HepG2 (cell line): ENCODE results near the gene RPP14. TPM values are rescaled to one million over a fixed set of nuclear protein-coding genes. Genes with fewer than 3 reads are reported as not detected.

Source experiments
- ATAC-seq: fragments of 200-7000 bp; cut with Tn5 transposase; 3 replicates; pipeline ENCODE4 v1.9.1; 2020; ENCODE audit warnings: mild to moderate bottlenecking, moderate library complexity
- BruUV-seq: library from RNA; stranded (reverse); fragments of 400-500 nt; replicated peaks from 2 replicates; lab custom pipeline; 2021; lab: Mats Ljungman, UMichigan
- CTCF ChIA-PET: fragments of 300-600 bp; formaldehyde crosslinking; extraction: SDS; loops from one replicate; lab custom pipeline; 2021; ENCODE audit warnings: low total read pairs, inconsistent platforms, low intra/inter-chr PET ratio; lab: Yijun Ruan, JAX
- POLR2A ChIA-PET: fragments of 350-600 bp; sonication (Branson Sonifier 250); formaldehyde crosslinking; loops from one replicate; lab custom pipeline; 2020; ENCODE audit warnings: antibody characterized with exemption, inconsistent platforms; lab: Yijun Ruan, JAX
- DNase-seq: peaks from one replicate; pipeline ENCODE4 v3.0.0-alpha.2; 2015; ENCODE audit warnings: low spot score
- FAIRE-seq: peaks from 3 replicates; lab custom pipeline; 2011; peaks lifted over from hg19 to GRCh38; lab: Jason Lieb, UNC
- H2AFZ ChIP-seq: one replicate; pipeline ENCODE4 v1.6.1; 2011; ENCODE audit warnings: low read length, inconsistent platforms
- H3K27ac ChIP-seq: fragments of 300-600 bp; 3 replicates; pipeline ENCODE4 v1.8.0; 2011; ENCODE audit warnings: mixed run types, mild to moderate bottlenecking, mixed read lengths, low read length, inconsistent platforms; ENCODE audit not compliant: insufficient read depth; ENCODE audit errors: extremely low read length
- H3K27me3 ChIP-seq, 2 experiments: fragments of 200-600 bp in 1 of 2; 2 replicates in 1 of 2; 3 replicates in 1 of 2; pipeline versions ENCODE4 v1.6.0 to v1.8.0; 2011; ENCODE audit warnings: low read length in 2 of 2, mild to moderate bottlenecking in 2 of 2, moderate library complexity in 2 of 2, inconsistent platforms in 1 of 2; ENCODE audit not compliant: insufficient read depth in 2 of 2, control insufficient read depth in 1 of 2
- H3K36me3 ChIP-seq, 2 experiments: fragments of 200-600 bp in 1 of 2; replicated peaks in 1 of 2; 2 replicates in 1 of 2; 3 replicates in 1 of 2; pipeline versions ENCODE4 v1.5.1 to v1.8.0; 2011; ENCODE audit warnings: low read length in 2 of 2, inconsistent platforms in 1 of 2; ENCODE audit not compliant: insufficient read depth in 2 of 2, control insufficient read depth in 1 of 2
- H3K4me1 ChIP-seq: 2 replicates; pipeline ENCODE4 v1.5.1; 2012; ENCODE audit warnings: low read length, inconsistent platforms; ENCODE audit not compliant: insufficient read depth
- H3K4me2 ChIP-seq: 2 replicates; pipeline ENCODE4 v1.6.0; 2011; ENCODE audit warnings: low read depth, low read length, inconsistent platforms
- H3K4me3 ChIP-seq, 3 experiments: fragments of 200-600 bp in 1 of 3; sonication (generic), shearing (Covaris generic) in 1 of 3; replicated peaks in 1 of 3; 2 replicates each; pipeline ENCODE4 v1.5.1; 2011 to 2016; ENCODE audit warnings: low read length in 3 of 3, inconsistent platforms in 2 of 3, low read depth in 2 of 3, mild to moderate bottlenecking in 2 of 3, control low read depth in 1 of 3, mixed read lengths in 1 of 3; ENCODE audit not compliant: insufficient read depth in 1 of 3
- H3K79me2 ChIP-seq: one replicate; pipeline ENCODE4 v1.6.1; 2011; ENCODE audit warnings: low read length, inconsistent platforms; ENCODE audit not compliant: insufficient read depth
- H3K9ac ChIP-seq: 2 replicates; pipeline ENCODE4 v1.6.0; 2011; ENCODE audit warnings: mild to moderate bottlenecking, low read depth, low read length, inconsistent platforms; ENCODE audit not compliant: insufficient read depth
- H3K9me3 ChIP-seq: 2 replicates; pipeline ENCODE4 v1.5.1; 2012; ENCODE audit warnings: mild to moderate bottlenecking, low read length
- H4K20me1 ChIP-seq: 2 replicates; pipeline ENCODE4 v1.6.0; 2011; ENCODE audit warnings: inconsistent platforms, mild to moderate bottlenecking, low read length, moderate library complexity; ENCODE audit not compliant: insufficient read depth
- EEA1 ChIP-seq: sonication (generic); formaldehyde crosslinking; IDR thresholded peaks from 2 replicates; pipeline ENCODE4 v1.5.1; 2020; ENCODE audit warnings: mild to moderate bottlenecking, missing genetic modification reagents, borderline replicate concordance
- GATAD2A ChIP-seq: IDR thresholded peaks from 2 replicates; pipeline ENCODE4 v1.6.1; 2016
- MAFF ChIP-seq: IDR thresholded peaks from 2 replicates; pipeline ENCODE4 v1.6.1; 2011; ENCODE audit warnings: low read depth, low read length, improper control_type of control experiment
- NBN ChIP-seq: fragments of 450-650 bp; conservative IDR thresholded peaks from 2 replicates; pipeline ENCODE4 v1.6.1; 2017
- NFIB ChIP-seq: sonication (generic); formaldehyde crosslinking; IDR thresholded peaks from 2 replicates; pipeline ENCODE4 v1.9.0; 2021; ENCODE audit warnings: missing genetic modification reagents, mild to moderate bottlenecking, borderline replicate concordance
- NR2F6 ChIP-seq, 2 experiments: IDR thresholded peaks; 2 replicates each; pipeline ENCODE4 v1.6.1; 2016; ENCODE audit warnings: antibody characterized with exemption in 1 of 2, mild to moderate bottlenecking in 1 of 2
- SIN3B ChIP-seq: fragments of 150-350 bp; IDR thresholded peaks from 2 replicates; pipeline ENCODE4 v1.6.1; 2014; ENCODE audit warnings: low read length
- SMAD1 ChIP-seq: sonication (generic); formaldehyde crosslinking; IDR thresholded peaks from 2 replicates; pipeline ENCODE4 v1.4.0; 2020; ENCODE audit warnings: missing genetic modification reagents, low read depth, mild to moderate bottlenecking, borderline replicate concordance
- SMARCE1 ChIP-seq: fragments of 450-650 bp; IDR thresholded peaks from 2 replicates; pipeline ENCODE4 v1.6.1; 2017; ENCODE audit warnings: borderline replicate concordance
- SMYD3 ChIP-seq: sonication (generic); formaldehyde crosslinking; IDR thresholded peaks from 2 replicates; pipeline ENCODE4 v1.8.1; 2023; ENCODE audit warnings: mild to moderate bottlenecking, missing genetic modification reagents
- SOX5 ChIP-seq: IDR thresholded peaks from 2 replicates; pipeline ENCODE4 v1.6.1; 2016; ENCODE audit warnings: borderline replicate concordance
- SP5 ChIP-seq: IDR thresholded peaks from 2 replicates; pipeline ENCODE4 v1.6.1; 2016; ENCODE audit warnings: low read depth, borderline replicate concordance
- ZNF10 ChIP-seq: sonication (generic); formaldehyde crosslinking; IDR thresholded peaks from 2 replicates; pipeline ENCODE4 v1.4.0; 2020; ENCODE audit warnings: mild to moderate bottlenecking, low read depth, missing genetic modification reagents, borderline replicate concordance
- ZNF207 ChIP-seq: fragments of 450-650 bp; IDR thresholded peaks from 2 replicates; pipeline ENCODE4 v1.6.1; 2016; ENCODE audit warnings: antibody characterized with exemption, borderline replicate concordance
- WGBS: methylation state at CpG from one replicate; pipeline ENCODE4 v1.1.6; 2017; ENCODE audit warnings: low lambda C conversion rate; 5-methylcytosine and 5-hydroxymethylcytosine counted together
- in situ Hi-C: cut with HindIII; loops from 2 replicates; pipeline ENCODE4 v1.10.0; 2017; ENCODE audit warnings: low pct_unique_long_range_greater_than_20kb; ENCODE audit not compliant: extremely low pct_ligation_motif_present
- intact Hi-C: fragments of 100-400 bp; cut with micrococcal nuclease; formaldehyde crosslinking; loops from one replicate; pipeline ENCODE4 v1.10.0; 2022; ENCODE audit not compliant: unreplicated experiment
- polyA plus RNA-seq, 8 experiments: library from polyadenylated mRNA; depleted of rRNA in 3 of 8; stranded (reverse) in 7 of 8; unstranded in 1 of 8; fragments of >200 nt; fragmentation: Illumina TruSeq in 4 of 8; extraction: Trizol in 4 of 8; gene quantifications; 2 replicates each; pipeline versions ENCODE4 v1.2.1 to v1.2.3, GENCODE V29; 2011 to 2016; ENCODE audit warnings: low read depth in 4 of 8, missing spikeins in 1 of 8, mixed read lengths in 1 of 8; ENCODE audit not compliant: insufficient read depth in 1 of 8
- total RNA-seq, 5 experiments: library from RNA; depleted of rRNA; stranded (reverse); fragments of >200 nt; fragmentation: Illumina TruSeq; extraction: Trizol; gene quantifications; 2 replicates each; pipeline ENCODE4 v1.2.3, GENCODE V29; 2016; ENCODE audit warnings: low read depth in 1 of 5
- TF ChIP-seq, protein P1 (sequence below): IDR thresholded peaks from 2 replicates; pipeline ENCODE4 v1.6.1; 2016; ENCODE audit warnings: mild to moderate bottlenecking
- TF ChIP-seq, protein P2 (sequence below): sonication (generic); formaldehyde crosslinking; IDR thresholded peaks from 2 replicates; pipeline ENCODE4 v1.8.0; 2022; ENCODE audit warnings: mild to moderate bottlenecking, missing genetic modification reagents, moderate library complexity
- TF ChIP-seq, protein P3 (sequence below), 2 experiments: IDR thresholded peaks; 2 replicates each; pipeline ENCODE4 v1.6.1; 2011 to 2012; ENCODE audit warnings: low read length in 2 of 2, borderline replicate concordance in 1 of 2, low read depth in 1 of 2, mild to moderate bottlenecking in 1 of 2, moderate library complexity in 1 of 2
- TF ChIP-seq, protein P4 (sequence below): IDR thresholded peaks from 2 replicates; pipeline ENCODE4 v1.6.1; 2016; ENCODE audit warnings: low read depth

The RPP14 gene
- total and polyA plus RNA-seq, 2 of the 13 experiments (the other 11 are each of a cell fraction or from before 2014, with no cell fraction given) = 15.4 to 16.2 TPM

DNA sequence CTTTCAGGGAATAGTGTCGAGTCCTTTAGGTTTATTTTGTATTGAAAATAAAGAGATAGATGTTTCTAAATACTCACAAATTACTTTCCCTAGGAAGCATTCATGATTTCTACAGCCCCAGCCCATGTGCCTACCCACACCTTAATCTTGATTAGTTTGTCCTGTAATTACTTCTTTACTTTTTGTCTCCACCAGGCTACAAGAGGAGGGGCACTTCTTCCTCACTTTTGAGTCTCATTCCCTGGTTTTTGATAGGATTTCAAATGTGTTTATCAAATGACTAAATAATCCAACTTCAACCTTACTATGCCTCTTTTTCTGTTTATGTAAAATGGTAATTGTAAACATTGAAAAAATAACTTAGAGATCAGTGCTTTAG, 28.4 kb downstream of the RPP14 start:
- POLR2A ChIA-PET = interaction anchor here (1.0 to 2.7 kb wide), 4 partner anchors 9 to 28 kb away, joined by 4 to 15 read pairs (median 10); partner anchors contain the start of genes HTD2 and RPP14
- FAIRE-seq = no peak
- intact Hi-C loops = loop anchor here (10.0 kb wide), 1 partner anchor 200 kb away; the partner anchor contains the start of gene ACOX2

More for the DNA sequence above, 28.4 kb downstream of the RPP14 start:
- peaks cover 9% of the 10 kb centered on the region for H3K79me2 ChIP-seq
- H3K27ac ChIP-seq = peak overlapping the region; percentile 8
- ATAC-seq (no peak), DNase-seq (no peak)
- no peaks in the 10 kb centered on the region for H4K20me1 ChIP-seq
- H3K27me3 ChIP-seq = no peaks in the 10 kb centered on the region; a peak in 1 of 5 replicates
- in situ Hi-C loops = no loop called here
- H3K9ac ChIP-seq = no peak overlapping the region; the same call in 1 of the 2 replicates
- 84% methylated on average over 1 of the region's 1 CpG for WGBS
- TF ChIP-seq SP5 (CRISPR knock-in tag) (no peak), GATAD2A (CRISPR knock-in tag) (no peak), ZNF10 (CRISPR knock-in tag) (no peak), SMYD3 (CRISPR knock-in tag) (no peak), NBN (no peak), SMARCE1 (no peak), MAFF (no peak), SMAD1 (CRISPR knock-in tag) (no peak), EEA1 (CRISPR knock-in tag) (no peak), NR2F6 (IDR thresholded peaks at IDR 0.05) (no peak), NR2F6 (CRISPR knock-in tag; IDR thresholded peaks at IDR 0.05) (no peak), NFIB (CRISPR knock-in tag) (no peak), ZNF207 (no peak), SIN3B (no peak), SOX5 (CRISPR knock-in tag) (no peak)
- TF ChIP-seq, protein P1, sequence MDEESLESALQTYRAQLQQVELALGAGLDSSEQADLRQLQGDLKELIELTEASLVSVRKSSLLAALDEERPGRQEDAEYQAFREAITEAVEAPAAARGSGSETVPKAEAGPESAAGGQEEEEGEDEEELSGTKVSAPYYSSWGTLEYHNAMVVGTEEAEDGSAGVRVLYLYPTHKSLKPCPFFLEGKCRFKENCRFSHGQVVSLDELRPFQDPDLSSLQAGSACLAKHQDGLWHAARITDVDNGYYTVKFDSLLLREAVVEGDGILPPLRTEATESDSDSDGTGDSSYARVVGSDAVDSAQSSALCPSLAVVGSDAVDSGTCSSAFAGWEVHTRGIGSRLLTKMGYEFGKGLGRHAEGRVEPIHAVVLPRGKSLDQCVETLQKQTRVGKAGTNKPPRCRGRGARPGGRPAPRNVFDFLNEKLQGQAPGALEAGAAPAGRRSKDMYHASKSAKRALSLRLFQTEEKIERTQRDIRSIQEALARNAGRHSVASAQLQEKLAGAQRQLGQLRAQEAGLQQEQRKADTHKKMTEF (CRISPR knock-in tag) = no peak
- TF ChIP-seq, protein P2, sequence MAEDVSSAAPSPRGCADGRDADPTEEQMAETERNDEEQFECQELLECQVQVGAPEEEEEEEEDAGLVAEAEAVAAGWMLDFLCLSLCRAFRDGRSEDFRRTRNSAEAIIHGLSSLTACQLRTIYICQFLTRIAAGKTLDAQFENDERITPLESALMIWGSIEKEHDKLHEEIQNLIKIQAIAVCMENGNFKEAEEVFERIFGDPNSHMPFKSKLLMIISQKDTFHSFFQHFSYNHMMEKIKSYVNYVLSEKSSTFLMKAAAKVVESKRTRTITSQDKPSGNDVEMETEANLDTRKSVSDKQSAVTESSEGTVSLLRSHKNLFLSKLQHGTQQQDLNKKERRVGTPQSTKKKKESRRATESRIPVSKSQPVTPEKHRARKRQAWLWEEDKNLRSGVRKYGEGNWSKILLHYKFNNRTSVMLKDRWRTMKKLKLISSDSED = no peak
- TF ChIP-seq, protein P3, sequence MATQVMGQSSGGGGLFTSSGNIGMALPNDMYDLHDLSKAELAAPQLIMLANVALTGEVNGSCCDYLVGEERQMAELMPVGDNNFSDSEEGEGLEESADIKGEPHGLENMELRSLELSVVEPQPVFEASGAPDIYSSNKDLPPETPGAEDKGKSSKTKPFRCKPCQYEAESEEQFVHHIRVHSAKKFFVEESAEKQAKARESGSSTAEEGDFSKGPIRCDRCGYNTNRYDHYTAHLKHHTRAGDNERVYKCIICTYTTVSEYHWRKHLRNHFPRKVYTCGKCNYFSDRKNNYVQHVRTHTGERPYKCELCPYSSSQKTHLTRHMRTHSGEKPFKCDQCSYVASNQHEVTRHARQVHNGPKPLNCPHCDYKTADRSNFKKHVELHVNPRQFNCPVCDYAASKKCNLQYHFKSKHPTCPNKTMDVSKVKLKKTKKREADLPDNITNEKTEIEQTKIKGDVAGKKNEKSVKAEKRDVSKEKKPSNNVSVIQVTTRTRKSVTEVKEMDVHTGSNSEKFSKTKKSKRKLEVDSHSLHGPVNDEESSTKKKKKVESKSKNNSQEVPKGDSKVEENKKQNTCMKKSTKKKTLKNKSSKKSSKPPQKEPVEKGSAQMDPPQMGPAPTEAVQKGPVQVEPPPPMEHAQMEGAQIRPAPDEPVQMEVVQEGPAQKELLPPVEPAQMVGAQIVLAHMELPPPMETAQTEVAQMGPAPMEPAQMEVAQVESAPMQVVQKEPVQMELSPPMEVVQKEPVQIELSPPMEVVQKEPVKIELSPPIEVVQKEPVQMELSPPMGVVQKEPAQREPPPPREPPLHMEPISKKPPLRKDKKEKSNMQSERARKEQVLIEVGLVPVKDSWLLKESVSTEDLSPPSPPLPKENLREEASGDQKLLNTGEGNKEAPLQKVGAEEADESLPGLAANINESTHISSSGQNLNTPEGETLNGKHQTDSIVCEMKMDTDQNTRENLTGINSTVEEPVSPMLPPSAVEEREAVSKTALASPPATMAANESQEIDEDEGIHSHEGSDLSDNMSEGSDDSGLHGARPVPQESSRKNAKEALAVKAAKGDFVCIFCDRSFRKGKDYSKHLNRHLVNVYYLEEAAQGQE (IDR thresholded peaks at IDR 0.05; ENCODE audit: borderline replicate concordance in 1 of 2, low read depth in 1 of 2, low read length in 2 of 2) = no peak
- TF ChIP-seq, protein P4, sequence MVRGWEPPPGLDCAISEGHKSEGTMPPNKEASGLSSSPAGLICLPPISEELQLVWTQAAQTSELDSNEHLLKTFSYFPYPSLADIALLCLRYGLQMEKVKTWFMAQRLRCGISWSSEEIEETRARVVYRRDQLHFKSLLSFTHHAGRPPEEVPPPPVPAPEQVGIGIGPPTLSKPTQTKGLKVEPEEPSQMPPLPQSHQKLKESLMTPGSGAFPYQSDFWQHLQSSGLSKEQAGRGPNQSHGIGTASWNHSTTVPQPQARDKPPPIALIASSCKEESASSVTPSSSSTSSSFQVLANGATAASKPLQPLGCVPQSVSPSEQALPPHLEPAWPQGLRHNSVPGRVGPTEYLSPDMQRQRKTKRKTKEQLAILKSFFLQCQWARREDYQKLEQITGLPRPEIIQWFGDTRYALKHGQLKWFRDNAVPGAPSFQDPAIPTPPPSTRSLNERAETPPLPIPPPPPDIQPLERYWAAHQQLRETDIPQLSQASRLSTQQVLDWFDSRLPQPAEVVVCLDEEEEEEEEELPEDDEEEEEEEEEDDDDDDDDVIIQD (CRISPR knock-in tag) = no peak
- BruUV-seq = TSS peak; percentile 47
- peak overlapping the region; percentile 76 for H3K4me2 ChIP-seq
- peaks cover 40% of the 10 kb centered on the region for H3K4me1 ChIP-seq
- H3K36me3 ChIP-seq = no peaks in the 10 kb centered on the region
- H2AFZ ChIP-seq = no peak overlapping the region
- peak overlapping the region; percentile 82 to 96 (median 91) for H3K4me3 ChIP-seq
- CTCF ChIA-PET = interaction anchor here (1.1 kb wide), 1 partner anchor 80 kb away, joined by 3 read pairs; no protein-coding TSS in a partner anchor
- no peaks in the 10 kb centered on the region for H3K9me3 ChIP-seq
